H9 (cell line): ENCODE data around the gene TOR4A. TPM values are rescaled to one million over a fixed set of nuclear protein-coding genes. Genes with fewer than 3 reads are reported as not detected.

Source experiments
- DNase-seq: peaks from one replicate; pipeline ENCODE4 v3.0.0-alpha.2; 2017
- H2AFZ ChIP-seq: one replicate; pipeline ENCODE4 v1.6.1; 2013; ENCODE audit warnings: mild to moderate bottlenecking, low read length, control low read depth, moderate library complexity
- H2AK5ac ChIP-seq: 2 replicates; pipeline ENCODE4 v1.6.1; 2013; ENCODE audit warnings: low read length, control low read depth, mixed read lengths; ENCODE audit not compliant: insufficient read length
- H2BK120ac ChIP-seq: one replicate; pipeline ENCODE4 v1.6.1; 2013; ENCODE audit warnings: low read depth, mild to moderate bottlenecking, low read length, control low read depth, inconsistent platforms; ENCODE audit not compliant: poor library complexity, severe bottlenecking
- H2BK12ac ChIP-seq: 2 replicates; pipeline ENCODE4 v1.6.1; 2013; ENCODE audit warnings: low read length, control low read depth, mixed read lengths, low read depth; ENCODE audit not compliant: insufficient read length
- H2BK15ac ChIP-seq: 2 replicates; pipeline ENCODE4 v1.6.1; 2013; ENCODE audit warnings: low read depth, low read length, control low read depth
- H2BK20ac ChIP-seq: one replicate; pipeline ENCODE4 v1.6.1; 2013; ENCODE audit warnings: low read depth, mild to moderate bottlenecking, low read length, control low read depth, inconsistent platforms; ENCODE audit not compliant: poor library complexity, severe bottlenecking
- H2BK5ac ChIP-seq: 2 replicates; pipeline ENCODE4 v1.6.1; 2013; ENCODE audit warnings: low read length, control low read depth, mixed read lengths; ENCODE audit not compliant: insufficient read length
- H3K14ac ChIP-seq: 2 replicates; pipeline ENCODE4 v1.6.1; 2013; ENCODE audit warnings: low read length, control low read depth; ENCODE audit not compliant: insufficient read depth
- H3K18ac ChIP-seq: 2 replicates; pipeline ENCODE4 v1.6.1; 2013; ENCODE audit warnings: low read depth, mild to moderate bottlenecking, mixed read lengths, low read length, control low read depth; ENCODE audit not compliant: insufficient read length
- H3K23ac ChIP-seq: 2 replicates; pipeline ENCODE4 v1.6.1; 2013; ENCODE audit warnings: low read length, control low read depth, mixed read lengths, low read depth; ENCODE audit not compliant: insufficient read length
- H3K23me2 ChIP-seq: 2 replicates; pipeline ENCODE4 v1.6.1; 2013; ENCODE audit warnings: low read depth, mild to moderate bottlenecking, mixed read lengths, low read length, control low read depth; ENCODE audit not compliant: insufficient read length, poor library complexity, severe bottlenecking
- H3K27ac ChIP-seq: 2 replicates; pipeline ENCODE4 v1.5.1; 2013; ENCODE audit warnings: low read length, control low read depth, mixed read lengths, low read depth; ENCODE audit not compliant: insufficient read length
- H3K27me3 ChIP-seq: 2 replicates; pipeline ENCODE4 v1.6.1; 2013; ENCODE audit warnings: low read length, control low read depth, inconsistent platforms; ENCODE audit not compliant: insufficient read depth
- H3K4ac ChIP-seq: 2 replicates; pipeline ENCODE4 v1.6.1; 2013; ENCODE audit warnings: low read depth, mild to moderate bottlenecking, control low read depth, inconsistent platforms, low read length, moderate library complexity
- H3K4me1 ChIP-seq: 2 replicates; pipeline ENCODE4 v1.6.1; 2013; ENCODE audit warnings: low read length, control low read depth, inconsistent platforms; ENCODE audit not compliant: insufficient read depth
- H3K4me2 ChIP-seq: 2 replicates; pipeline ENCODE4 v1.6.1; 2013; ENCODE audit warnings: low read length, control low read depth, mixed read lengths; ENCODE audit not compliant: insufficient read length, insufficient read depth
- H3K56ac ChIP-seq: 2 replicates; pipeline ENCODE4 v1.6.1; 2013; ENCODE audit warnings: low read depth, mild to moderate bottlenecking, mixed read lengths, low read length, control low read depth; ENCODE audit not compliant: insufficient read length
- H3K79me1 ChIP-seq: 2 replicates; pipeline ENCODE4 v1.6.1; 2013; ENCODE audit warnings: low read depth, mild to moderate bottlenecking, moderate library complexity, low read length, control low read depth, inconsistent platforms; ENCODE audit not compliant: insufficient read depth, poor library complexity, severe bottlenecking
- H3K79me2 ChIP-seq: 2 replicates; pipeline ENCODE4 v1.6.1; 2013; ENCODE audit warnings: low read length, control low read depth, inconsistent platforms; ENCODE audit not compliant: insufficient read depth
- H3K9ac ChIP-seq: 2 replicates; pipeline ENCODE4 v1.6.1; 2013; ENCODE audit warnings: low read length, control low read depth, mixed read lengths; ENCODE audit not compliant: insufficient read length; ENCODE audit errors: extremely low read depth
- H3K9me3 ChIP-seq: one replicate; pipeline ENCODE4 v1.6.1; 2013; ENCODE audit warnings: low read depth, low read length, inconsistent platforms; ENCODE audit not compliant: control insufficient read depth
- H3T11ph ChIP-seq: one replicate; pipeline ENCODE4 v1.6.1; 2013; ENCODE audit warnings: mild to moderate bottlenecking, low read length, control low read depth, inconsistent platforms
- H4K20me1 ChIP-seq: one replicate; pipeline ENCODE4 v1.6.1; 2013; ENCODE audit not compliant: control insufficient read depth, insufficient read length, insufficient read depth
- H4K5ac ChIP-seq: 2 replicates; pipeline ENCODE4 v1.6.1; 2013; ENCODE audit warnings: low read depth, mild to moderate bottlenecking, mixed read lengths, low read length, control low read depth; ENCODE audit not compliant: insufficient read length
- H4K8ac ChIP-seq: replicated peaks from 2 replicates; pipeline ENCODE4 v1.6.1; 2013; ENCODE audit warnings: low read length, control low read depth, mixed read lengths, low read depth; ENCODE audit not compliant: insufficient read length
- H4K91ac ChIP-seq: 2 replicates; pipeline ENCODE4 v1.6.1; 2013; ENCODE audit warnings: low read depth, mild to moderate bottlenecking, moderate library complexity, mixed read lengths, low read length, control low read depth; ENCODE audit not compliant: insufficient read length
- H3K27ac Mint-ChIP-seq, 3 experiments: 2 replicates in 2 of 3; 3 replicates in 1 of 3; pipeline ENCODE4 v1.8.0; 2020 to 2021; ENCODE audit warnings: mixed read lengths in 3 of 3, mild to moderate bottlenecking in 1 of 3, moderate library complexity in 1 of 3
- H3K27me3 Mint-ChIP-seq: 2 replicates; pipeline ENCODE4 v1.8.0; 2021; ENCODE audit warnings: low read depth, mild to moderate bottlenecking, moderate library complexity, mixed read lengths
- H3K36me3 Mint-ChIP-seq, 3 experiments: 2 replicates in 2 of 3; 3 replicates in 1 of 3; pipeline ENCODE4 v1.8.0; 2020 to 2021; ENCODE audit warnings: low read depth in 3 of 3, mixed read lengths in 3 of 3; ENCODE audit not compliant: insufficient read depth in 1 of 3
- H3K4me1 Mint-ChIP-seq, 2 experiments: 2 replicates each; pipeline ENCODE4 v1.8.0; 2020; ENCODE audit warnings: mixed read lengths in 2 of 2
- H3K4me3 Mint-ChIP-seq, 2 experiments: 2 replicates in 1 of 2; 3 replicates in 1 of 2; pipeline ENCODE4 v1.8.0; 2020 to 2021; ENCODE audit warnings: mild to moderate bottlenecking in 2 of 2, mixed read lengths in 2 of 2, moderate library complexity in 1 of 2
- H3K9me3 Mint-ChIP-seq, 2 experiments: 2 replicates in 1 of 2; 3 replicates in 1 of 2; pipeline ENCODE4 v1.8.0; 2020; ENCODE audit warnings: mild to moderate bottlenecking in 2 of 2, mixed read lengths in 2 of 2, moderate library complexity in 1 of 2
- WGBS: extraction: QIAGEN DNeasy Blood & Tissue Kit; methylation state at CpG from one replicate; pipeline ENCODE4 v1.1.7; 2013; ENCODE audit warnings: missing lambda C conversion rate, low lambda C conversion rate, mixed read lengths; ENCODE audit not compliant: insufficient read length; ENCODE audit errors: extremely low coverage; 5-methylcytosine and 5-hydroxymethylcytosine counted together
- total RNA-seq: library from RNA; stranded (reverse); gene quantifications from 2 replicates; pipeline ENCODE4 v1.2.1, GENCODE V29; 2021
- TF ChIP-seq, protein P1 (sequence below): fragments of 200-600 bp; sonication (generic); conservative IDR thresholded peaks from 3 replicates; pipeline ENCODE4 v1.8.0; 2021; ENCODE audit warnings: antibody characterized with exemption, mild to moderate bottlenecking

The TOR4A gene
- total RNA-seq, 1 experiment from 2014 or later = 6.2 TPM

DNA sequence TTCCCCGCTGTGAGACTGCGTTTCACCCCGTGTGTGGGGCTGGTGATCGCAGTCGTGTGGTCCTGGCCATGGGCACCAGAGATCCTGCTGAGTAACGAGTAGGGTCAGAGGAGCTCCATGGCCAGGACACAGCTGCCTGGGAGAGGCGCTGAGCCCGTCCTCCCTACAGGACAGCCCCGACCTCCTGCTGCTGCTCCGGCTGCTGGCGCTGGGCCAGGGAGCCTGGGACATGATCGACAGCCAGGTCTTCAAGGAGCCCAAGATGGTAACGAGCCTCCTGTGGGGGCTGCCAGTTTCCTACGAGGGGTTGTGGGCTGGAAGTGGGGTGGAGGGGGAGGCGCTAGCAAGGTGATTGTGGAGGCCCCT lies 11.4 kb upstream of the TOR4A start:
- Mint-ChIP-seq H3K36me3 (peaks cover 10 to 55% (median 42%) of the 10 kb centered on the region in 3 experiments; a peak in 6 of 7 replicates), H3K9me3 (no peaks in the 10 kb centered on the region; a peak in 1 of 5 replicates), H3K4me1 (0 out of 4 replicates have a peak, but pooled peaks cover 0 to 3% of the 10 kb centered on the region in 2 experiments), H3K27me3 (no peaks in the 10 kb centered on the region; the same call in 1 of the 2 replicates), H3K27ac (no peak overlapping the region), H3K4me3 (no peak overlapping the region)
- Histone ChIP-seq H2BK12ac (no peak overlapping the region), H4K20me1 (no peaks in the 10 kb centered on the region), H3K4me2 (no peak overlapping the region), H2BK15ac (no peak overlapping the region), H2BK5ac (no peak overlapping the region), H2AK5ac (no peak overlapping the region), H4K5ac (no peak overlapping the region), H3K23me2 (no peaks in the 10 kb centered on the region), H3K9me3 (no peaks in the 10 kb centered on the region), H3K27me3 (no peaks in the 10 kb centered on the region), H3K79me2 (no peaks in the 10 kb centered on the region), H3K14ac (no peak overlapping the region), H3K27ac (no peak overlapping the region), H2BK120ac (no peak overlapping the region), H3K18ac (no peak overlapping the region), H4K8ac (no peak overlapping the region), H3K56ac (no peak overlapping the region), H3K4ac (no peak overlapping the region), H2BK20ac (no peak overlapping the region), H2AFZ (no peak overlapping the region), H3K23ac (no peak overlapping the region), H3K4me1 (no peaks in the 10 kb centered on the region), H3K79me1 (no peaks in the 10 kb centered on the region), H4K91ac (no peak overlapping the region), H3T11ph (no peak overlapping the region), H3K9ac (no peak overlapping the region)
- no peak for DNase-seq
- WGBS = no CpG with 5 or more reads among the region's 15 CpGs
- TF ChIP-seq, protein P1, sequence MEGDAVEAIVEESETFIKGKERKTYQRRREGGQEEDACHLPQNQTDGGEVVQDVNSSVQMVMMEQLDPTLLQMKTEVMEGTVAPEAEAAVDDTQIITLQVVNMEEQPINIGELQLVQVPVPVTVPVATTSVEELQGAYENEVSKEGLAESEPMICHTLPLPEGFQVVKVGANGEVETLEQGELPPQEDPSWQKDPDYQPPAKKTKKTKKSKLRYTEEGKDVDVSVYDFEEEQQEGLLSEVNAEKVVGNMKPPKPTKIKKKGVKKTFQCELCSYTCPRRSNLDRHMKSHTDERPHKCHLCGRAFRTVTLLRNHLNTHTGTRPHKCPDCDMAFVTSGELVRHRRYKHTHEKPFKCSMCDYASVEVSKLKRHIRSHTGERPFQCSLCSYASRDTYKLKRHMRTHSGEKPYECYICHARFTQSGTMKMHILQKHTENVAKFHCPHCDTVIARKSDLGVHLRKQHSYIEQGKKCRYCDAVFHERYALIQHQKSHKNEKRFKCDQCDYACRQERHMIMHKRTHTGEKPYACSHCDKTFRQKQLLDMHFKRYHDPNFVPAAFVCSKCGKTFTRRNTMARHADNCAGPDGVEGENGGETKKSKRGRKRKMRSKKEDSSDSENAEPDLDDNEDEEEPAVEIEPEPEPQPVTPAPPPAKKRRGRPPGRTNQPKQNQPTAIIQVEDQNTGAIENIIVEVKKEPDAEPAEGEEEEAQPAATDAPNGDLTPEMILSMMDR = no peak
